Measurements from ENCODE around the gene FZR1.

Gene FZR1

GRCh38 chr19:3474614-3475013 is 31.5 kb upstream of the FZR1 start:
- DNase-seq = no peak

- DNase-seq = no peak
These were observed 30.7 kb upstream of the FZR1 start for GRCh38 chr19:3475449-3475848.

- no peak for DNase-seq
These were observed 29.3 kb upstream of the FZR1 start for GRCh38 chr19:3476830-3477229.

GRCh38 chr19:3477506-3477905 is 28.6 kb upstream of the FZR1 start:
- no peak for DNase-seq

- DNase-seq = no peak
These were observed 28.2 kb upstream of the FZR1 start for GRCh38 chr19:3477951-3478350.

- DNase-seq = no peak
These were observed 27.5 kb upstream of the FZR1 start for GRCh38 chr19:3478409-3479176.

GRCh38 chr19:3479177-3479833 is 26.8 kb upstream of the FZR1 start:
- DNase-seq = no peak

GRCh38 chr19:3479834-3480215 is 26.3 kb upstream of the FZR1 start:
- no peak for DNase-seq

- no peak for DNase-seq
These were observed 25.6 kb upstream of the FZR1 start, which contains the start of gene SMIM24 for GRCh38 chr19:3480383-3481091. Gene SMIM24 (minus strand): TSS chr19:3480525. CDS start chr19:3480463, 62 bp downstream.

GRCh38 chr19:3481241-3482090 is 24.6 kb upstream of the FZR1 start:
- DNase-seq = no peak

- no peak for DNase-seq
These were observed 23.4 kb upstream of the FZR1 start for GRCh38 chr19:3482507-3483225.

GRCh38 chr19:3483226-3483628 is 22.9 kb upstream of the FZR1 start, which contains the start of gene SMIM44:
Gene SMIM44 (minus strand): TSS chr19:3483441. CDS start chr19:3483403, 38 bp downstream.
- DNase-seq = no peak

GRCh38 chr19:3491396-3492119 is 14.6 kb upstream of the FZR1 start:
- no peak for DNase-seq

GRCh38 chr19:3492131-3492839 is 13.8 kb upstream of the FZR1 start:
- DNase-seq = no peak

GRCh38 chr19:3492919-3493318 is 13.2 kb upstream of the FZR1 start:
- no peak for DNase-seq

- DNase-seq = no peak
These were observed 12.5 kb upstream of the FZR1 start for GRCh38 chr19:3493651-3494050.

- no peak for DNase-seq
These were observed 12.1 kb upstream of the FZR1 start for GRCh38 chr19:3494051-3494450.

- no peak for DNase-seq
These were observed 11.6 kb upstream of the FZR1 start for GRCh38 chr19:3494559-3494958.

GRCh38 chr19:3496392-3497273 is 9.5 kb upstream of the FZR1 start:
- DNase-seq = no peak
